T follicular helper cell (primary cell): ENCODE data around the gene THAP3.

Experiments used
- DNase-seq: peaks from one replicate; pipeline ENCODE4 v3.0.0-alpha.2; 2020; ENCODE audit warnings: low read depth
- total RNA-seq, 2 experiments: gene quantifications; one replicate each; lab custom pipeline; 2026; lab: John Stamatoyannopoulos, UW

The THAP3 gene
- total RNA-seq: 14.4 to 31.1 reads per million in 2 experiments

- peak; percentile 88 for DNase-seq
Measured at GRCh38 chr1:6624710-6625583, at the start of gene THAP3. Gene THAP3 (plus strand): TSS chr1:6624868. CDS start chr1:6625219, 351 bp downstream.

GRCh38 chr1:6577831-6578525 is 46.7 kb upstream of the THAP3 start:
- no peak for DNase-seq

- DNase-seq: no peak
Measured at GRCh38 chr1:6578624-6579373, 45.9 kb upstream of the THAP3 start.

GRCh38 chr1:6579374-6580118 is 45.1 kb upstream of the THAP3 start, which contains the start of gene ZBTB48:
Gene ZBTB48 (plus strand): TSS chr1:6579994. CDS start chr1:6580610, 616 bp downstream.
- peak; percentile 95 for DNase-seq

GRCh38 chr1:6580119-6580592 is 44.5 kb upstream of the THAP3 start:
- no peak for DNase-seq

GRCh38 chr1:6580593-6581409 is 43.9 kb upstream of the THAP3 start:
- DNase-seq: no peak

GRCh38 chr1:6581561-6582305 is 42.9 kb upstream of the THAP3 start:
- no peak for DNase-seq

GRCh38 chr1:6582370-6582769 is 42.3 kb upstream of the THAP3 start:
- DNase-seq: no peak

- no peak for DNase-seq
Measured at GRCh38 chr1:6584126-6585080, 40.3 kb upstream of the THAP3 start.

- DNase-seq: no peak
Measured at GRCh38 chr1:6585081-6585722, 39.5 kb upstream of the THAP3 start.

GRCh38 chr1:6585841-6586240 is 38.8 kb upstream of the THAP3 start:
- DNase-seq: no peak

GRCh38 chr1:6586404-6586816 is 38.3 kb upstream of the THAP3 start:
- no peak for DNase-seq

GRCh38 chr1:6587261-6588005 is 37.2 kb upstream of the THAP3 start:
- DNase-seq: no peak

GRCh38 chr1:6588128-6588892 is 36.4 kb upstream of the THAP3 start:
- no peak for DNase-seq

- DNase-seq: no peak
Measured at GRCh38 chr1:6588893-6589520, 35.7 kb upstream of the THAP3 start.

- DNase-seq: no peak
Measured at GRCh38 chr1:6590046-6590445, 34.6 kb upstream of the THAP3 start.
